HepG2 (cell line): ENCODE measurements around the gene SUN1. TPM values are rescaled to one million over a fixed set of nuclear protein-coding genes. Genes with fewer than 3 reads are reported as not detected.

Experiments
- ATAC-seq: fragments of 200-7000 bp; cut with Tn5 transposase; 3 replicates; pipeline ENCODE4 v1.9.1; 2020; ENCODE audit warnings: mild to moderate bottlenecking, moderate library complexity
- BruUV-seq: library from RNA; stranded (reverse); fragments of 400-500 nt; replicated peaks from 2 replicates; lab custom pipeline; 2021; lab: Mats Ljungman, UMichigan
- CTCF ChIA-PET: fragments of 300-600 bp; formaldehyde crosslinking; extraction: SDS; loops from one replicate; lab custom pipeline; 2021; ENCODE audit warnings: low total read pairs, inconsistent platforms, low intra/inter-chr PET ratio; lab: Yijun Ruan, JAX
- POLR2A ChIA-PET: fragments of 350-600 bp; sonication (Branson Sonifier 250); formaldehyde crosslinking; loops from one replicate; lab custom pipeline; 2020; ENCODE audit warnings: antibody characterized with exemption, inconsistent platforms; lab: Yijun Ruan, JAX
- DNase-seq: peaks from one replicate; pipeline ENCODE4 v3.0.0-alpha.2; 2015; ENCODE audit warnings: low spot score
- FAIRE-seq: peaks from 3 replicates; lab custom pipeline; 2011; peaks lifted over from hg19 to GRCh38; lab: Jason Lieb, UNC
- H2AFZ ChIP-seq: one replicate; pipeline ENCODE4 v1.6.1; 2011; ENCODE audit warnings: low read length, inconsistent platforms
- H3K27ac ChIP-seq: fragments of 300-600 bp; 3 replicates; pipeline ENCODE4 v1.8.0; 2011; ENCODE audit warnings: mixed run types, mild to moderate bottlenecking, mixed read lengths, low read length, inconsistent platforms; ENCODE audit not compliant: insufficient read depth; ENCODE audit errors: extremely low read length
- H3K27me3 ChIP-seq, 2 experiments: fragments of 200-600 bp in 1 of 2; 2 replicates in 1 of 2; 3 replicates in 1 of 2; pipeline versions ENCODE4 v1.6.0 to v1.8.0; 2011; ENCODE audit warnings: low read length in 2 of 2, mild to moderate bottlenecking in 2 of 2, moderate library complexity in 2 of 2, inconsistent platforms in 1 of 2; ENCODE audit not compliant: insufficient read depth in 2 of 2, control insufficient read depth in 1 of 2
- H3K36me3 ChIP-seq, 2 experiments: fragments of 200-600 bp in 1 of 2; replicated peaks in 1 of 2; 2 replicates in 1 of 2; 3 replicates in 1 of 2; pipeline versions ENCODE4 v1.5.1 to v1.8.0; 2011; ENCODE audit warnings: low read length in 2 of 2, inconsistent platforms in 1 of 2; ENCODE audit not compliant: insufficient read depth in 2 of 2, control insufficient read depth in 1 of 2
- H3K4me1 ChIP-seq: 2 replicates; pipeline ENCODE4 v1.5.1; 2012; ENCODE audit warnings: low read length, inconsistent platforms; ENCODE audit not compliant: insufficient read depth
- H3K4me2 ChIP-seq: 2 replicates; pipeline ENCODE4 v1.6.0; 2011; ENCODE audit warnings: low read depth, low read length, inconsistent platforms
- H3K4me3 ChIP-seq, 3 experiments: fragments of 200-600 bp in 1 of 3; sonication (generic), shearing (Covaris generic) in 1 of 3; replicated peaks in 1 of 3; 2 replicates each; pipeline ENCODE4 v1.5.1; 2011 to 2016; ENCODE audit warnings: low read length in 3 of 3, inconsistent platforms in 2 of 3, low read depth in 2 of 3, mild to moderate bottlenecking in 2 of 3, control low read depth in 1 of 3, mixed read lengths in 1 of 3; ENCODE audit not compliant: insufficient read depth in 1 of 3
- H3K79me2 ChIP-seq: one replicate; pipeline ENCODE4 v1.6.1; 2011; ENCODE audit warnings: low read length, inconsistent platforms; ENCODE audit not compliant: insufficient read depth
- H3K9ac ChIP-seq: 2 replicates; pipeline ENCODE4 v1.6.0; 2011; ENCODE audit warnings: mild to moderate bottlenecking, low read depth, low read length, inconsistent platforms; ENCODE audit not compliant: insufficient read depth
- H3K9me3 ChIP-seq: 2 replicates; pipeline ENCODE4 v1.5.1; 2012; ENCODE audit warnings: mild to moderate bottlenecking, low read length
- H4K20me1 ChIP-seq: 2 replicates; pipeline ENCODE4 v1.6.0; 2011; ENCODE audit warnings: inconsistent platforms, mild to moderate bottlenecking, low read length, moderate library complexity; ENCODE audit not compliant: insufficient read depth
- ATF3 ChIP-seq: sonication (generic); formaldehyde crosslinking; IDR thresholded peaks from 2 replicates; pipeline ENCODE4 v1.4.0; 2020; ENCODE audit warnings: missing genetic modification reagents
- MEIS2 ChIP-seq: sonication (generic); formaldehyde crosslinking; IDR thresholded peaks from 2 replicates; pipeline ENCODE4 v1.9.0; 2021; ENCODE audit warnings: mild to moderate bottlenecking, missing genetic modification reagents
- MYPOP ChIP-seq: sonication (generic); formaldehyde crosslinking; IDR thresholded peaks from 2 replicates; pipeline ENCODE4 v1.8.1; 2023; ENCODE audit warnings: mild to moderate bottlenecking, moderate library complexity, missing genetic modification reagents
- NR2F1 ChIP-seq, 2 experiments: fragments of 450-650 bp in 1 of 2; formaldehyde crosslinking in 1 of 2; IDR thresholded peaks; 2 replicates each; pipeline versions ENCODE4 v1.5.0 to v1.6.1; 2016 to 2020; ENCODE audit warnings: mild to moderate bottlenecking in 1 of 2, missing compliant biosample characterization in 1 of 2, missing genetic modification reagents in 1 of 2, moderate library complexity in 1 of 2
- ZBTB7A ChIP-seq: sonication (generic); formaldehyde crosslinking; IDR thresholded peaks from 2 replicates; pipeline ENCODE4 v1.8.0; 2022; ENCODE audit warnings: mild to moderate bottlenecking, missing genetic modification reagents
- ZNF441 ChIP-seq: sonication (generic); formaldehyde crosslinking; IDR thresholded peaks from 2 replicates; pipeline ENCODE4 v1.7.0; 2021; ENCODE audit warnings: missing genetic modification reagents, borderline replicate concordance
- ZNF512B ChIP-seq: sonication (generic); formaldehyde crosslinking; IDR thresholded peaks from 2 replicates; pipeline ENCODE4 v1.5.1; 2020; ENCODE audit warnings: missing genetic modification reagents, mild to moderate bottlenecking, borderline replicate concordance
- WGBS: methylation state at CpG from one replicate; pipeline ENCODE4 v1.1.6; 2017; ENCODE audit warnings: low lambda C conversion rate; 5-methylcytosine and 5-hydroxymethylcytosine counted together
- in situ Hi-C: cut with HindIII; loops from 2 replicates; pipeline ENCODE4 v1.10.0; 2017; ENCODE audit warnings: low pct_unique_long_range_greater_than_20kb; ENCODE audit not compliant: extremely low pct_ligation_motif_present
- intact Hi-C: fragments of 100-400 bp; cut with micrococcal nuclease; formaldehyde crosslinking; loops from one replicate; pipeline ENCODE4 v1.10.0; 2022; ENCODE audit not compliant: unreplicated experiment
- polyA plus RNA-seq, 8 experiments: library from polyadenylated mRNA; depleted of rRNA in 3 of 8; stranded (reverse) in 7 of 8; unstranded in 1 of 8; fragments of >200 nt; fragmentation: Illumina TruSeq in 4 of 8; extraction: Trizol in 4 of 8; gene quantifications; 2 replicates each; pipeline versions ENCODE4 v1.2.1 to v1.2.3, GENCODE V29; 2011 to 2016; ENCODE audit warnings: low read depth in 4 of 8, missing spikeins in 1 of 8, mixed read lengths in 1 of 8; ENCODE audit not compliant: insufficient read depth in 1 of 8
- total RNA-seq, 5 experiments: library from RNA; depleted of rRNA; stranded (reverse); fragments of >200 nt; fragmentation: Illumina TruSeq; extraction: Trizol; gene quantifications; 2 replicates each; pipeline ENCODE4 v1.2.3, GENCODE V29; 2016; ENCODE audit warnings: low read depth in 1 of 5

Gene SUN1
- total and polyA plus RNA-seq, 2 of the 13 experiments (the other 11 are each of a cell fraction or from before 2014, with no cell fraction given), result 47.0 to 126 TPM

GRCh38 chr7:880450-880849 is 48.2 kb downstream of the SUN1 start:
- ChIA-PET CTCF (no interaction called here), POLR2A (no interaction called here)
- TSS peak; percentile 44 for BruUV-seq
- H3K27me3 ChIP-seq, result no peaks in the 10 kb centered on the region
- H3K79me2 ChIP-seq, result peaks cover 75% of the 10 kb centered on the region
- intact Hi-C loops, result no loop called here
- no peak for TF ChIP-seq MEIS2 (CRISPR knock-in tag)
- TF ChIP-seq ZBTB7A (CRISPR knock-in tag), result no peak
- TF ChIP-seq NR2F1 (CRISPR knock-in tag; IDR thresholded peaks at IDR 0.05), result no peak
- H3K27ac ChIP-seq, result no peak overlapping the region
- WGBS, result 88% methylated on average over 15 of the region's 15 CpGs
- peaks cover 5 to 11% of the 10 kb centered on the region in 2 experiments; a peak in 3 of 5 replicates for H3K36me3 ChIP-seq
- no peak for ATAC-seq
- no peak overlapping the region for H3K9ac ChIP-seq
- no peak overlapping the region for H3K4me3 ChIP-seq
- no peaks in the 10 kb centered on the region for H3K9me3 ChIP-seq
- peaks cover 42% of the 10 kb centered on the region for H3K4me1 ChIP-seq
- H2AFZ ChIP-seq, result no peak overlapping the region
- H4K20me1 ChIP-seq, result peaks cover 45% of the 10 kb centered on the region; the same call in 1 of the 2 replicates
- no peak for FAIRE-seq
- DNase-seq, result no peak
- no peak overlapping the region; the same call in 1 of the 2 replicates for H3K4me2 ChIP-seq
- in situ Hi-C loops, result no loop called here

GRCh38 chr7:881441-882234 is 49.4 kb downstream of the SUN1 start:
- H3K9ac ChIP-seq, result no peak overlapping the region
- FAIRE-seq (no peak), ATAC-seq (no peak), DNase-seq (no peak)
- no peak overlapping the region for H3K4me2 ChIP-seq
- no TSS peak for BruUV-seq
- ChIA-PET POLR2A (no interaction called here), CTCF (no interaction called here)
- intact Hi-C loops (no loop called here), in situ Hi-C loops (no loop called here)
- peaks cover 47% of the 10 kb centered on the region; the same call in 1 of the 2 replicates for H4K20me1 ChIP-seq
- peaks cover 87% of the 10 kb centered on the region for H3K79me2 ChIP-seq
- H3K27me3 ChIP-seq, result no peaks in the 10 kb centered on the region
- 91% methylated on average over 20 of the region's 20 CpGs for WGBS
- H3K36me3 ChIP-seq, result peaks cover 13 to 20% of the 10 kb centered on the region in 2 experiments; a peak in 4 of 5 replicates
- no peak overlapping the region for H2AFZ ChIP-seq
- H3K4me3 ChIP-seq, result no peak overlapping the region
- H3K27ac ChIP-seq, result no peak overlapping the region
- H3K4me1 ChIP-seq, result peaks cover 42% of the 10 kb centered on the region
- H3K9me3 ChIP-seq, result no peaks in the 10 kb centered on the region
- no peak for TF ChIP-seq ZNF441
- no peak for TF ChIP-seq ZNF512B (CRISPR knock-in tag)
- TF ChIP-seq MYPOP (CRISPR knock-in tag), result no peak
- TF ChIP-seq ATF3 (CRISPR knock-in tag), result no peak
